Hepatocyte (in vitro differentiated cells): Measurements from ENCODE around the gene MPP3. TPM values are rescaled to one million over a fixed set of nuclear protein-coding genes. Genes with fewer than 3 reads are reported as not detected.

Experiments used
- DNase-seq: peaks from one replicate; pipeline ENCODE4 v3.0.0-alpha.2; 2016; ENCODE audit warnings: low spot score
- H2AFZ ChIP-seq: fragments of 200-600 bp; sonication (generic); 2 replicates; pipeline ENCODE4 v1.6.0; 2016; ENCODE audit warnings: antibody characterized with exemption, mild to moderate bottlenecking
- H3K27ac ChIP-seq: fragments of 200-600 bp; sonication (generic); 2 replicates; pipeline ENCODE4 v1.5.1; 2016; ENCODE audit warnings: mild to moderate bottlenecking
- H3K27me3 ChIP-seq: fragments of 200-600 bp; sonication (generic); 2 replicates; pipeline ENCODE4 v1.6.1; 2016
- H3K36me3 ChIP-seq: fragments of 200-600 bp; sonication (generic); replicated peaks from 2 replicates; pipeline ENCODE4 v1.5.1; 2016; ENCODE audit warnings: low read depth; ENCODE audit not compliant: insufficient read depth
- H3K4me1 ChIP-seq: fragments of 200-600 bp; sonication (generic); 2 replicates; pipeline ENCODE4 v1.5.1; 2016; ENCODE audit warnings: mild to moderate bottlenecking, moderate library complexity; ENCODE audit not compliant: insufficient read depth
- H3K4me2 ChIP-seq: fragments of 200-600 bp; sonication (generic); 2 replicates; pipeline ENCODE4 v1.6.0; 2016
- H3K4me3 ChIP-seq: fragments of 200-600 bp; sonication (generic); 2 replicates; pipeline ENCODE4 v1.5.1; 2016; ENCODE audit warnings: mild to moderate bottlenecking
- H3K79me2 ChIP-seq: fragments of 200-600 bp; sonication (generic); 2 replicates; pipeline ENCODE4 v1.6.0; 2017; ENCODE audit warnings: mild to moderate bottlenecking
- H3K9me2 ChIP-seq: fragments of 200-600 bp; sonication (generic); replicated peaks from 2 replicates; pipeline ENCODE4 v1.6.0; 2017; ENCODE audit warnings: mild to moderate bottlenecking; ENCODE audit not compliant: insufficient read depth
- H3K9me3 ChIP-seq: fragments of 200-600 bp; sonication (generic); 2 replicates; pipeline ENCODE4 v1.5.1; 2016; ENCODE audit warnings: low read depth, mild to moderate bottlenecking
- H4K20me1 ChIP-seq: fragments of 200-600 bp; sonication (generic); 2 replicates; pipeline ENCODE4 v1.6.0; 2016; ENCODE audit warnings: mild to moderate bottlenecking; ENCODE audit not compliant: insufficient read depth, poor library complexity, severe bottlenecking
- CTCF ChIP-seq: fragments of 200-600 bp; sonication (generic); IDR thresholded peaks from 2 replicates; pipeline ENCODE4 v1.5.1; 2016; ENCODE audit warnings: antibody characterized with exemption, mild to moderate bottlenecking; ENCODE audit not compliant: poor library complexity
- EZH2 ChIP-seq: fragments of 200-600 bp; sonication (generic); IDR thresholded peaks from 2 replicates; pipeline ENCODE4 v1.6.1; 2016; ENCODE audit warnings: antibody characterized with exemption, mild to moderate bottlenecking, borderline replicate concordance
- EZH2phosphoT487 ChIP-seq: fragments of 200-600 bp; sonication (generic); IDR thresholded peaks from one replicate; pipeline ENCODE4 v1.6.1; 2018; ENCODE audit warnings: antibody characterized with exemption, mild to moderate bottlenecking, low read depth, moderate library complexity; ENCODE audit not compliant: unreplicated experiment, severe bottlenecking
- WGBS: methylation state at CpG from one replicate; pipeline ENCODE4 v1.1.6; 2016; ENCODE audit warnings: low lambda C conversion rate; ENCODE audit errors: missing lambda C conversion rate; 5-methylcytosine and 5-hydroxymethylcytosine counted together
- polyA plus RNA-seq: library from polyadenylated mRNA; unstranded; fragments of >200 nt; fragmentation: Nextera tagmentation; extraction: Ambion mirVana; gene quantifications from 2 replicates; pipeline ENCODE4 v1.2.1, GENCODE V29; 2016
- total RNA-seq: library from RNA; depleted of rRNA; stranded (reverse); fragments of >200 nt; gene quantifications from 2 replicates; pipeline ENCODE4 v1.2.3, GENCODE V29; 2014

MPP3 gene
- total and polyA plus RNA-seq, 2 experiments from 2014 or later = 3.2 to 5.1 TPM

- Histone ChIP-seq H3K79me2 (no peaks in the 10 kb centered on the region), H3K9me3 (no peaks in the 10 kb centered on the region), H3K4me2 (no peak overlapping the region), H2AFZ (no peak overlapping the region), H3K9me2 (no peaks in the 10 kb centered on the region), H3K27me3 (peaks cover 27% of the 10 kb centered on the region), H3K27ac (no peak overlapping the region), H4K20me1 (no peaks in the 10 kb centered on the region), H3K4me3 (no peak overlapping the region), H3K4me1 (peaks cover 2% of the 10 kb centered on the region), H3K36me3 (no peaks in the 10 kb centered on the region)
- WGBS = 53% methylated on average over 5 of the region's 7 CpGs
- no peak for TF ChIP-seq EZH2phosphoT487
- TF ChIP-seq CTCF = no peak
- no peak for TF ChIP-seq EZH2
- no peak for DNase-seq
These were observed 73.1 kb downstream of the MPP3 start for GRCh38 chr17:43759836-43760235.

- H3K9me3 ChIP-seq = no peaks in the 10 kb centered on the region
- no peak for TF ChIP-seq EZH2
- TF ChIP-seq EZH2phosphoT487 = no peak
- TF ChIP-seq CTCF = no peak
- no peak within 1 kb of the TSS for H3K4me3 ChIP-seq
- no peak within 1 kb of the TSS for H3K27ac ChIP-seq
- no peaks in the 10 kb centered on the region for H3K36me3 ChIP-seq
- H3K4me2 ChIP-seq = no peak within 1 kb of the TSS
- WGBS = 81% methylated on average over 24 of the region's 24 CpGs
- H4K20me1 ChIP-seq = no peaks in the 10 kb centered on the region
- DNase-seq = no peak
- no peaks in the 10 kb centered on the region for H3K79me2 ChIP-seq
- H3K4me1 ChIP-seq = peaks cover 2% of the 10 kb centered on the region
- no peaks in the 10 kb centered on the region for H3K9me2 ChIP-seq
- H2AFZ ChIP-seq = no peak within 1 kb of the TSS
- H3K27me3 ChIP-seq = peaks cover 34% of the 10 kb centered on the region
These were observed 74.3 kb downstream of the MPP3 start, which contains the start of gene SOST for GRCh38 chr17:43758497-43759174. Gene SOST, minus strand, starts transcription at chr17:43758791. Its CDS starts 50 bp downstream, at chr17:43758741.

- peaks cover 2% of the 10 kb centered on the region for H3K4me1 ChIP-seq
- no peak for DNase-seq
- H3K36me3 ChIP-seq = no peaks in the 10 kb centered on the region
- no peak overlapping the region for H2AFZ ChIP-seq
- no peak for TF ChIP-seq CTCF
- no peaks in the 10 kb centered on the region for H3K9me3 ChIP-seq
- H3K27me3 ChIP-seq = peaks cover 36% of the 10 kb centered on the region
- no peak overlapping the region for H3K4me3 ChIP-seq
- 92% methylated on average over 6 of the region's 6 CpGs for WGBS
- H4K20me1 ChIP-seq = no peaks in the 10 kb centered on the region
- H3K27ac ChIP-seq = no peak overlapping the region
- no peak overlapping the region for H3K4me2 ChIP-seq
- no peaks in the 10 kb centered on the region for H3K9me2 ChIP-seq
- no peaks in the 10 kb centered on the region for H3K79me2 ChIP-seq
These were observed 74.9 kb downstream of the MPP3 start for GRCh38 chr17:43758086-43758485.
